SJCRH30 (cell line): ENCODE data around the gene DNAJC4. TPM values are rescaled to one million over a fixed set of nuclear protein-coding genes. Genes with fewer than 3 reads are reported as not detected.
A peak's percentile ranks its signal among the peaks of the same experiment; 100 is the strongest.

Source experiments
- DNase-seq, 2 experiments: peaks; one replicate each; pipeline ENCODE4 v3.0.0-alpha.2; 2015 to 2020
- H3K27ac ChIP-seq: fragments of 250-450 bp; sonication (Bioruptor Pico); 2 replicates; pipeline ENCODE4 v1.5.1; 2020; ENCODE audit warnings: mild to moderate bottlenecking, moderate library complexity
- H3K27me3 ChIP-seq: fragments of 250-450 bp; sonication (Bioruptor Pico); 2 replicates; pipeline ENCODE4 v1.5.1; 2020; ENCODE audit warnings: mild to moderate bottlenecking, moderate library complexity
- H3K36me3 ChIP-seq: fragments of 250-450 bp; sonication (Bioruptor Pico); 2 replicates; pipeline ENCODE4 v1.5.1; 2020; ENCODE audit warnings: mild to moderate bottlenecking, moderate library complexity
- H3K4me1 ChIP-seq: fragments of 250-450 bp; sonication (Bioruptor Pico); 2 replicates; pipeline ENCODE4 v1.5.1; 2020; ENCODE audit warnings: mild to moderate bottlenecking, moderate library complexity
- H3K4me3 ChIP-seq: fragments of 250-450 bp; sonication (Bioruptor Pico); 2 replicates; pipeline ENCODE4 v1.5.1; 2020; ENCODE audit warnings: mild to moderate bottlenecking, moderate library complexity
- H3K9me3 ChIP-seq: fragments of 250-450 bp; sonication (Bioruptor Pico); replicated peaks from 2 replicates; pipeline ENCODE4 v1.5.1; 2020; ENCODE audit warnings: mild to moderate bottlenecking, moderate library complexity
- total RNA-seq: library from RNA; depleted of rRNA; stranded (reverse); fragments of >200 nt; shearing (Covaris generic); gene quantifications from 2 replicates; pipeline ENCODE4 v1.2.3, GENCODE V29; 2014

DNAJC4 gene
- total RNA-seq, 1 experiment from 2014 or later, result 5.3 TPM

DNA sequence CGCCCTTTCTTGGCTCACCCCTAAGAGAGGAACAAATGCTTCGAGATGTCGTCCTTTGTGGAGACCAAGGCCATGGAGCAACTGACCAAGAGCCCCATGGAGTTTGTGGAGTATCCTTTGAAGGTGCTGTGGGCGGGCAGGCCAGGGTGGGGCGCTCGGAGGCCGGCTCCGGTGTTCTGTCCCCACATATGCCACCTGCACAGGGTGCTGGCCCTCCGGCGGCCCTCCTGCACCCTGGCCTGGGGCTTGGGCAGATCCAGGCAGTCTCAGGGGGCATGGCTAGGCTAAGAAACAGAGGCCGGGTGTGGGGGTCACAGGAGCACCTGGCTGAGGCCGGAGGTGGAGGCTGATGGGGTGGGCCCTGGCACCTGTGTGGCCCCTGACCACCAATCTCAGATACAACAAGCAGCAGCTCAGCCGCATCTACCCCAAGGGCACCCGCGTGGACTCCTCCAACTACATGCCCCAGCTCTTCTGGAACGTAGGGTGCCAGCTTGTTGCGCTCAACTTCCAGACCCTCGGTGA lies 31.3 kb downstream of the DNAJC4 start:
- Histone ChIP-seq H3K36me3 (peaks cover 38% of the 10 kb centered on the region), H3K27me3 (no peaks in the 10 kb centered on the region), H3K9me3 (no peaks in the 10 kb centered on the region), H3K4me3 (no peak overlapping the region), H3K4me1 (no peaks in the 10 kb centered on the region), H3K27ac (no peak overlapping the region)
- no peak for DNase-seq

DNA sequence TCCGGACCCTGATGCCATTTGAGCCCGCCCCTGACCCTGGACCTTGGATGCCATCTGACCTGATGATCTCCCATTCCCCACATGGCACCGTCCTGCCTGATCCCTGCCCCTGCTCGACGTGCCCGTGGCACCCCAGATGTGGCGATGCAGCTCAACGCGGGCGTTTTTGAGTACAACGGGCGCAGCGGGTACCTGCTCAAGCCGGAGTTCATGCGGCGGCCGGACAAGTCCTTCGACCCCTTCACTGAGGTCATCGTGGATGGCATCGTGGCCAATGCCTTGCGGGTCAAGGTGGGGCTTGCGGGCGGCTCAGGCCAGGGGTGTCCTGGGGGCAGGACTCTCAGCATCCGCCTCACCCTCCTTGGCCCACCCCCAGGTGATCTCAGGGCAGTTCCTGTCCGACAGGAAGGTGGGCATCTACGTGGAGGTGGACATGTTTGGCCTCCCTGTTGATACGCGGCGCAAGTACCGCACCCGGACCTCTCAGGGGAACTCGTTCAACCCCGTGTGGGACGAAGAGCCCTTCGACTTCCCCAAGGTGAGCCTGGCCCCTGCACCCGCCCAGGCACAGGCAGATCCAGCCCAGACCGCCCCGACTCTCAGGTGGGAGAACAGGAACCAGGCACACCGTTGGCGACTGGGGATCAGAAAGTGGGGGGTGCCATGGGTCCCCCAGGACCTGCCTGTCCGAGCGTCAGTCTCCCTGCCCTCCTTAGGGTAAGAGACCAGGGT lies 32.1 kb downstream of the DNAJC4 start:
- no peak overlapping the region for H3K27ac ChIP-seq
- H3K4me1 ChIP-seq, result no peaks in the 10 kb centered on the region

DNA sequence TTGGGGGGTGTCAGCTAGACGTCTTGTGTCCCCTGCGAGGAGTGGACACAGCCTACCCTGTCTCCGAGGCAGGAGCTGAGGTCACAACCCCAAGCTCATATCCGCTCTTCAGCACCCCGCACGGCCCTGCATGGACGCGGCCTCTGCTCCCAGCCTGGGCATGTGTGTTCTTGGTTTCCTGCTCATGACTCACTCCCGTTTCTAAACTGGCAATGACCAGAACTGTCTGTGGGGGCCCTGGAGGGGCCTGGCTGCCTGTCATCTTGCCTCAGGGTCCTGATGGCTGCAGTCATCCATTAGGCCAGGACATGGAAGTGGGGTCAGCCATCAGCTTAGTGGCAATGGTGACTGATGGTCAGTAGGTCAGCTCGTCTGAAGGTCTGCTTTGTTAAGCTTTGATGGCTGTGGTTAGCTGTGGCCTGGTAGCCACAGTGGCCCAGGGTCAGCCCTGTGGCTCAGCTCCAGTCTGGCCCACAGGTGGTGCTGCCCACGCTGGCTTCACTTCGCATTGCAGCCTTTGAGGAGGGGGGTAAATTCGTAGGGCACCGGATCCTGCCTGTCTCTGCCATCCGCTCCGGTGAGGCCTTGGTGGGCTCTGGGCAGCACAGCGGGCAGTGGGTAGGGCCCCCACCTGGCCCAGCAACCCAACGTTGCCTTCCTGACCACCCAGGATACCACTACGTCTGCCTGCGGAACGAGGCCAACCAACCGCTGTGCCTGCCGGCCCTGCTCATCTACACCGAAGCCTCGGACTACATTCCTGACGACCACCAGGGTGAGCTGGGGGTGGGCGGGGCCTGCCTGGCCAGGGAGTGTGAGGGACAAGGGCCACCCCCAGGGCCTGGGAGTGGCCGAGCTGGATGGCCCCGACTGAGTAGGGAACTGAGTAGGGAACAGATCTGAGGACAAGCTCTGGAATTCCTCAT lies 32.9 kb downstream of the DNAJC4 start:
- H3K27ac ChIP-seq, result no peak overlapping the region

More for the DNA sequence above, 32.1 kb downstream of the DNAJC4 start:
- H3K36me3 ChIP-seq, result peaks cover 36% of the 10 kb centered on the region
- H3K4me3 ChIP-seq, result no peak overlapping the region
- no peaks in the 10 kb centered on the region for H3K27me3 ChIP-seq
- no peak for DNase-seq
- no peaks in the 10 kb centered on the region for H3K9me3 ChIP-seq

DNA sequence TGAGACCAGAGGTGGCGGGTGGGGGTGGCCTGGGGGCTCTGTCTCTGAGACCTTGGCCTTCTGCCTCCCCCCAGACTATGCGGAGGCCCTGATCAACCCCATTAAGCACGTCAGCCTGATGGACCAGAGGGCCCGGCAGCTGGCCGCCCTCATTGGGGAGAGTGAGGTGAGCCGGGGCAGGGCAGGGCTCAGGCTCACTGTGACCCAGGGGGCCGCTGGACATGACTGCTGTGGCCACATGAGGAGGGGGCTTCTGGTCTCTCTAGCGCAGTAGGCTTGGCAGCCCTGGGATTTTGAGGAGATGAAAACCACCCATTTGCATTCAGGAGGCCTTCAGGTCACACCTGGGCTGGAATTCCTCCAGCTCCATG lies 33.6 kb downstream of the DNAJC4 start:
- Histone ChIP-seq H3K36me3 (peaks cover 27% of the 10 kb centered on the region), H3K4me1 (no peaks in the 10 kb centered on the region; the same call in 1 of the 2 replicates), H3K9me3 (no peaks in the 10 kb centered on the region), H3K27ac (no peak overlapping the region), H3K27me3 (no peaks in the 10 kb centered on the region), H3K4me3 (no peak overlapping the region)
- no peak for DNase-seq

More for the DNA sequence above, 32.9 kb downstream of the DNAJC4 start:
- no peaks in the 10 kb centered on the region for H3K27me3 ChIP-seq
- peaks cover 30% of the 10 kb centered on the region for H3K36me3 ChIP-seq
- DNase-seq, result peak in 1 of 2 experiments; percentile 31
- no peak overlapping the region for H3K4me3 ChIP-seq
- H3K9me3 ChIP-seq, result no peaks in the 10 kb centered on the region
- H3K4me1 ChIP-seq, result no peaks in the 10 kb centered on the region

DNA sequence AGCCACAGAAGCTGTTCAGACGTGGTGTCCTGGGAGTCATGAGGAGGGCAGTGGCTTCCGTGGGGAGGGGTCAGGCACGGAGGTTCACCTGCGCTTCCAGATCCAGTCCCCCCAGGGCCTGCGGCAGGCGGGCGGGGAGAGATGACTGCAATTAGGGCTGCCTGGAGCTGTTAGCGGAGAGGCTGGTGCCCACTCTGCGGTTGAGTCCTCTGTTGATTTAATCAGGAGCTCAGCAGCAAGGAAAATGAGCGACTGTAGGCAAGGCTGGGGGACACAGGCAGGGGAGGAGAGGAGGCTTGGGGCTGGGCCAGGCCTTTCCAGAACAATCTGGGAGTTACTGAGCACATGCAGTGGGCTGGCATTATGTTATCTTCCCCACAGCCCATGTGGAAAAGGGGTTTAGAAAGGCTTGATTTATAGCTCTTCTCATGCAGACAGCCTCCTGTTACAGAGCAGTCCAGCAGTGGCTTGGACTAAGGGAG lies 34.1 kb downstream of the DNAJC4 start:
- no peaks in the 10 kb centered on the region for H3K27me3 ChIP-seq
- H3K4me1 ChIP-seq, result no peaks in the 10 kb centered on the region; the same call in 1 of the 2 replicates
- no peak overlapping the region for H3K4me3 ChIP-seq
- H3K36me3 ChIP-seq, result peaks cover 24% of the 10 kb centered on the region
- DNase-seq, result no peak
- no peak overlapping the region for H3K27ac ChIP-seq
- H3K9me3 ChIP-seq, result no peaks in the 10 kb centered on the region

DNA sequence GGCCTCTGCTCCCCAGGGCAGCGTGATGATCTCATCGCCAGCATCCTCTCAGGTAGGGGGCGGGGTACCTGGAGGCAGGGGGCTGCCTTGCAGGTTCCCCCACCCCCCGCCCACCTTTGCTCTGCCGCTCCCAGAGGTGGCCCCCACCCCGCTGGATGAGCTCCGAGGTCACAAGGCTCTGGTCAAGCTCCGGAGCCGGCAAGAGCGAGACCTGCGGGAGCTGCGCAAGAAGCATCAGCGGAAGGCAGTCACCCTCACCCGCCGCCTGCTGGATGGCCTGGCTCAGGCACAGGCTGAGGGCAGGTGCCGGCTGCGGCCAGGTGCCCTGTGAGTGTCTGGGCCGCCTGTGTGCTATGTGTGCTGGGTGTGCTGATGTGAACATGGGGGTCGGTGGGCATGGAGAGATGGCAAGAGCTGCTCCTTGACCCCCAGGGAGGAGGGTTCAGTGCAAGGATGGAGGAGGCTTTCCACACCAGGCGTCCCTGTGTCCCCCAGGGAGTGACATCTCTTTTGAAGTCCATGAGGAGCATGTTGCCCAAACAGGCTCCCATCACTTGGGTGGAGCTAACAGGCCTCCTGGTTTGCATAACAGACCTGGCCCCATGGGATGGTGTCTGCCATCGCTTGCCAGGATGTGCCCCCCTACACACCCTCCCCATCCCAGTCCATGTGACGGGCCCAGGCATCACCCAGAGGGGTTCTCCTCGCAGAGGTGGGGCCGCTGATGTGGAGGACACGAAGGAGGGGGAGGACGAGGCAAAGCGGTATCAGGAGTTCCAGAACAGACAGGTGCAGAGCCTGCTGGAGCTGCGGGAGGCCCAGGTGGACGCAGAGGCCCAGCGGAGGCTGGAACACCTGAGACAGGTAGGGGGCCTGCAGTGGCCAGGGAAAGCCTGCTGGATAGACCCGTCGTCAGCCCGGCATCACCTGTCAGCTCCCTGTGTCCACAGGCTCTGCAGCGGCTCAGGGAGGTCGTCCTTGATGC lies 35.1 kb downstream of the DNAJC4 start:
- Histone ChIP-seq H3K27me3 (no peaks in the 10 kb centered on the region), H3K27ac (no peak overlapping the region), H3K36me3 (peaks cover 16% of the 10 kb centered on the region), H3K4me1 (no peaks in the 10 kb centered on the region; the same call in 1 of the 2 replicates), H3K9me3 (no peaks in the 10 kb centered on the region), H3K4me3 (no peak overlapping the region)
- no peak for DNase-seq

DNA sequence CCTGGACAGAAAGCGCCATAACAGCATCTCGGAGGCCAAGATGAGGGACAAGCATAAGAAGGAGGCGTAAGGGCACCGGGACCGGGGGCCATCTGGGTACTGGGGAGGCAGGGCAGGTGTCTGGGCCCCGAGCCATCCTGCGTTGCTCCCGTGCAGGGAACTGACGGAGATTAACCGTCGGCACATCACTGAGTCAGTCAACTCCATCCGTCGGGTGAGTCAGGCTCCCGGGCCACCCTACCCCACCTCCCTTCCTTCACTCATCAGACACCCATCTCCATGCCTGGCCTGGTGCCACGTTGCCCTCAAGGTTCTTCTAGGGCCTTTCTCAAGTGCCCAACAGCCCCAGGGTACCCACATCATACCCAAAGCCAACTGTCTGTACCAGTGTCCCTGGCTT lies 36.0 kb downstream of the DNAJC4 start:
- no peaks in the 10 kb centered on the region; the same call in 1 of the 2 replicates for H3K4me1 ChIP-seq
- peaks cover 14% of the 10 kb centered on the region for H3K36me3 ChIP-seq
- DNase-seq, result no peak

DNA sequence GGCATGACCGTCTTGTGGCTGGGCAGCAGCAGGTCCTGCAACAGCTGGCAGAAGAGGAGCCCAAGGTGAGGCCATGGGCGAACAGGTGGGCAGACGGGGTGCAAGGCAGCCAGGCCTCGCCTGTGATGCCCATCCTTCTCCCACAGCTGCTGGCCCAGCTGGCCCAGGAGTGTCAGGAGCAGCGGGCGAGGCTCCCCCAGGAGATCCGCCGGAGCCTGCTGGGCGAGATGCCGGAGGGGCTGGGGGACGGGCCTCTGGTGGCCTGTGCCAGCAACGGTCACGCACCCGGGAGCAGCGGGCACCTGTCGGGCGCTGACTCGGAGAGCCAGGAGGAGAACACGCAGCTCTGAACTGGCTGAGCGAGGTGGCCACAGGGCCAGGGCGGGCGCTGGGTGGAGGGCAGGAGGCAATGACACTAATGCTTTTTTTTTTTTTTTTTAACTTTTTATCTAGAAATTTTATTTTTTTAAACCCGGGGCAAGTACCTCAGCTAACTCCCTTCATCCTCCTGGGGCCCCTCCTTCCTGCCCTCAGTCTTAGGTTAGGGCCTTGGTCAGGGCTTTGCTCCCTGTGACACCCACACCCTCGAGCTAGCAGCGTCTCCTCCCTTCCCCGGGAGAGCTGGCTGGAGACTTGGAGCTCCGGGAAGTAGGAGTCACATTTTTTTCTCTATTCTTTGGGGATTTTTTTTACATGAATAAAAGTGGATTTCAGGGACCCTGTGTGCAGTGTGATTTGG lies 37.0 kb downstream of the DNAJC4 start:
- Histone ChIP-seq H3K9me3 (no peaks in the 10 kb centered on the region), H3K4me3 (no peak overlapping the region), H3K4me1 (no peaks in the 10 kb centered on the region; the same call in 1 of the 2 replicates), H3K27me3 (no peaks in the 10 kb centered on the region), H3K27ac (no peak overlapping the region), H3K36me3 (peaks cover 13% of the 10 kb centered on the region; the same call in 1 of the 2 replicates)
- no peak for DNase-seq

More for the DNA sequence above, 36.0 kb downstream of the DNAJC4 start:
- H3K27me3 ChIP-seq, result no peaks in the 10 kb centered on the region
- no peak overlapping the region for H3K27ac ChIP-seq
- no peak overlapping the region for H3K4me3 ChIP-seq
- no peaks in the 10 kb centered on the region for H3K9me3 ChIP-seq

DNA sequence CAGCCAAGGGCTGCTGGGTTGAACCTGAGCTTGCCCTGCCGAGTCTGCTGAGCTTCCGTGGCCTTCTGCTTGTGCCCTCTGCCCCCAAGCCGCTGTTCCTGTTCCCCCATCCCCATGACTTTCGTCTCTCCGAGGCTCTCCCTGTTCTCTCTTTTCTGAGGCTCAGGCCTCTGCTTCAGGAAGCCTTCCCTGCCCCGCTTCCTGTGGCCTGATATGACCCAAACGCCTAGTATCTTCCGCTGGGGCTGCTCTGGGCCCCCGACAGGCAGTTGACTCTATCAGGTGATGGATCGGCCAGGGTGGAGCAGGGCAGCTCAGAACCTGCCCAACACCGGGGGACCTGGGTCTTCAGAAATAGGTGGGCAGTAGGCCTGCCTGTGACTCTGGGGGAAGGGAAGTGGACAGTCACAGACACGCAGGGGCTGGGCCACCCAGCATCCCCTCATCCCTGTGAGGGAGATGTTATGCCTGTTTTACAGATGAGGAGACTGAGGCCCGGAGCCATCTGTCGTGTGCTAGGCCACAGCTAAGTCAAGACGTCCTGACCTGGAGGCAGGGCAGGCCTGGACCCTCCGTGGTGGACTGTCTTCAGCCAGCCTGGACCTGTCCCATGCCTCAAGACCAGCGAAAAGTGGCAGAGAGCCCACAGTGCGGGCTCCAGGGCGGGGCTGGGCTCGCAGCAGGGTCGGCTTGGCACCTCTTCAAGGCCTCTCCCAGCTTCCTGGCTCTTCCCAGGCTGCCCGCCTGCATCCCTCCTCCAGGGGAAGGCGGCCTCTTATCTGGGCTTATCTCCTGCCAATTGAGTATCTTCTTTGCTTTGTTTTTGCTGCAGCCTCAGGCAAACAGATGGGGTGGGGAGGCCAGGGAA lies 37.9 kb downstream of the DNAJC4 start:
- peak overlapping the region; percentile 70 for H3K4me3 ChIP-seq
- H3K27me3 ChIP-seq, result no peaks in the 10 kb centered on the region
- H3K36me3 ChIP-seq, result peaks cover 13% of the 10 kb centered on the region; the same call in 1 of the 2 replicates
- no peaks in the 10 kb centered on the region for H3K9me3 ChIP-seq
- no peak overlapping the region for H3K27ac ChIP-seq
- DNase-seq, result peak in 1 of 2 experiments; percentile 42
- no peaks in the 10 kb centered on the region; the same call in 1 of the 2 replicates for H3K4me1 ChIP-seq

DNA sequence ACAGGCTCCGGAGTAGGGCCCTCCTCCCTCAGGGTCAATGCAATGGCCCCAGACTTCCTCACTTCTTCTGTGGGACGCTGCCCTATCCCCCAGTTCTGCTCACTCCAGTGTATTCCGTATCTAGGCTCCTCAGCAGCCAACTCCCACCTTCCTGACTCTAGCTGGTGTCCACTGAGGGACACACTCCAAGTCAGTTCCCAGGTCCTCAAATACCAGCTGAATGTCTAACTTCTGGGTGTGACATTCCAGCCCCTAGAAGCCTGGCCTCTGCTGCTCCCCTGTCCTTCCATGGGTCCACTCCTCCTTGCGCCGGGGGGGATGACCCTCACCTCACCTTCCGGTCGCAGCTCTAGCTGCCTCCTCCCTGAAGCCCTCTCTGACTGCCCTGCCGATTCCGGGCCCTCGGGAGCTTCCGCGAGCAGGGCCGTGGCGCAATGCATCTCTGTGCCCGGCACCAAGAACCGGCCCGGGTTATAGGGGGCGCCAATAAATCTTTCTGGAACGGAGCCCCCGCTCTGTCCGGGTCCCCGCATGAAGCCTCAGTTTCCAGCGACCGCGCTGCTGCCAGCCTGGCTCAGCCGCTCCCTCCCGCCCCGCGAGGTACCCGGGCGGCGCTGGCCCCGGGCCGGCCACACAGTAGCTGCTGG lies 38.7 kb downstream of the DNAJC4 start:
- H3K9me3 ChIP-seq, result no peaks in the 10 kb centered on the region
- peak overlapping the region; percentile 70 for H3K4me3 ChIP-seq
- peak; percentile 38 to 46 for DNase-seq
- H3K4me1 ChIP-seq, result no peaks in the 10 kb centered on the region; the same call in 1 of the 2 replicates
- no peaks in the 10 kb centered on the region for H3K27me3 ChIP-seq
- peaks cover 13% of the 10 kb centered on the region; the same call in 1 of the 2 replicates for H3K36me3 ChIP-seq
- peak overlapping the region; percentile 84 for H3K27ac ChIP-seq

DNA sequence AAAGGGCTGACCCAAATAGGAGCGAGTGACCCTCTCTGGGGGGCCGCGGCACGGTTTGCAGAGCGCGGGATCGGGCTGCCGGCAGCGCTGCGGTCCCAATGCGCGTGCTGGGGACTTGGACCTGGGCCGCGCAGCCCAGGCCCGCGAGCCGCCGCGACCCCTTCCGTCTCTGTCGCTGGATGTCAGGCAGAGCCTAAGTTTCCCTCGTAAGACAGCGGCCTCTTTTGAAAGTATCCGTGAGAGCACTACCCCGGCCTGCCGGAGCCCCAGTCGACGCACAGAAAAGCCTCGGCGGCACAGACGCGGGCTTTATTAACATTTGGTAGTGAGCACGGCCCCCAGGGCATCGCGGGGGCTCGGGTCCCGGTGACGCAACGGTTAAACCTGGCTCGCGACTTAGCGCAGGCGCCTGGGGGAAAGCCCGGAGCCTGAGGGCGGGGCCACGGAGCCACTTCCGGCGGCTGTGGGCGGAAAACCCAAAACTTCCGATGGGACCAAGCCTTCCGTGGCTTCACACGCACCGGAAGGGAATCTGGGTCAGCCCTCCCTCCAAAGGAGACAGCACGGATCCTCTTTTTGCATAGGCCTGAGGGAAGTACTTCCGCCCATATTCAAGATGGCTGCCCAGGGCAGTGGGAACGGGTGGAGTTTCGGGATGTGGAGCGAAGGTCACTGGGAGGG lies 39.3 kb downstream of the DNAJC4 start:
- Histone ChIP-seq H3K36me3 (peaks cover 10% of the 10 kb centered on the region; the same call in 1 of the 2 replicates), H3K27ac (peak overlapping the region; percentile 84), H3K4me1 (no peaks in the 10 kb centered on the region; the same call in 1 of the 2 replicates), H3K27me3 (no peaks in the 10 kb centered on the region), H3K4me3 (peak overlapping the region; percentile 70), H3K9me3 (no peaks in the 10 kb centered on the region)
- DNase-seq, result peak; percentile 98 to 99
